ENCODE data around the gene GTF2E1.
A peak's percentile ranks its signal among the peaks of the same experiment; 100 is the strongest.
"Not testable (repeated sequence)": the region's sequence is repeated elsewhere in the genome, so short reads cannot be mapped to it uniquely, and the experiment has no call there.

GTF2E1 gene

DNA sequence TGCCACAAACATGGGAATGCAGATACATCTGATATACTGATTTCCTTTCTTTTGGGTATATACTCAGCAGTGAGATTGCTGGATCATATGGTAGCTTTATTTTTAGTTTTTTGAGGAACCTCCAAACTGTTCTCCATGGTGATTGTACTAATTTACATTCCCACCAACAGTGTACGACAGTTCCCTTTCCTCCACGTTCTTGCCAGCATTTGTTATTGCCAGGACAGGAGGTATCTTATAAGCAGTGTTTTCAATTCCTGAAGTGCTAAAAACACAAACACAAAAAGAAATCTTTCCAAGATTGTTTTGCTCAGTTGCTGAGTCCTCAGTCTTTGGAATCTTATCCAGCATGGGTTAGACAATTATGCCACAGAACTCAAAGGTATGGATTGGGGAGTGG, 13.5 kb downstream of the GTF2E1 start:
- DNase-seq (ENCODE audit: low read depth) = no peak

DNA sequence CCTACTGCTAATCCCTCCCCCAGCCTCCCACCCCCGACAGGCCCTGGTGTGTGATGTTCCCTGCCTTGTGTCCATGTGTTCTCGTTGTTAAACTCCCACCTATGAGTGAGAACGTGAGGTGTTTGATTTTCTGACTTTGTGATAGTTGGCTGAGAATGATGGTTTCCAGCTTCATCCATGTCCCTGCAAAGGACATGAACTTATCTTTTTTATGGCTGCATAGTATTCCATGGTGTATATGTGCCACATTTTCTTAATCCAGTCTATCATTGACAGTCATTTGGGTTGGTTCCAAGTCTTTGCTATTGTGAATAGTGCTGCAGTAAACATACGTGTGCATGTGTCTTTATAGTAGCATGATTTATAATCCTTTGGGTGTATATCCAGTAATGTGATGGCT, 16.0 kb downstream of the GTF2E1 start:
- DNase-seq (ENCODE audit: low read depth) = not testable (repeated sequence)

DNA sequence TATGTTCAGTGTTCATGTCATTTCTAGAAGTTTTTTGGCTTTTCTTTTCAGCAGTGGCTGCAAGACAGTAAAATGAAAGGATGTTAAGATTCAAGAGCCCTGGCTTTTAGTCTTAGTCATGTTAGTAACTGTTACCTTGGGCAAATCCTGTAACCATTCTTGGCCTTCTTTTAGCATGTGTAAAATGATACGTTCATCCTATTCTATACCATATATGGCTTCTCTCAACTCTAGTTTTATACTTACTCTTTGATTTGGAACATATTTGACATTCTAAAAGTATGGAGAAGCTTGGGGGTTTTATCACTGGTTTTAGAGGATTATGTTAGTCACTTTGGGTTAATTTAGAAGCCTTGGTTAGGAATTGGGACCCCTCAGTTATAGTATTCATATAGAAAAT, 20.1 kb downstream of the GTF2E1 start:
- DNase-seq (ENCODE audit: low read depth) = no peak

DNA sequence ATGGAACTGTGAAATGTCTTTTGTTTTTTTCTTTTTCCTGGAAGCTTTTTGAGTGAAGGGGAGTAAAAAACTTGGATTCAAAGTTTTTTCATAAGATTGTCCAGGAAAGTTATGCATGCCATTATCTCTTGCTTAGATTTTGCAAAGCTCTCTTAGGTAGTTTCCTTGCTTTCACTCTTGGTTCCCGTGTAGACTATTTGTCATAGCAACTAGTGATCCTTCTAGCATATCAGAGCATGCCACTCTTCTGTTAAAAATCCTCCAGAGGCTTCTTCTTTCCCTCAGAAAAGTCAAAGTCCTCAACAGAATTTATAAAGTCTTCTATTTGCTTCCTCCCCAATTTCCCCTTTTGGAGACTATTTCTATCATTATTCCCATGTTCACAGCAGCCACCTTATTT, 21.1 kb downstream of the GTF2E1 start:
- no peak for DNase-seq (ENCODE audit: low read depth)

DNA sequence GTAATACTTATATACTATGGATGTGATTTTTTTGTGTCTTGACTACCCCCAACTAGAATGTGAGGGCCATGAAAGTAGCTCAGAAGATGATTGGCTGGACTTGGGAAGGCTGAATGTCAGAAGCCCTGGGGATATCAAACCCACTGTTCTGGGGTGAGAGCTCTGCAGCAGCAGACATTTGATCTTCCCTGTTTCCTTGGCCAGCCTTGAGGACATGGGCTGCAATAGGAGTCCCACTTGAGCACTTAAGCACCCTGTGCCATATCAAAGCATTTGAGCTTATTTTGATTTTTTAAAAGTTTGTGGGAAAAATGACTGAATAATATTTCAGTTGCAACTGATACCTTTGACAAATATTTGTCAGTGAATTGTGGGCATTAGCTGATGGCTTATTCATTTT, 21.7 kb downstream of the GTF2E1 start:
- DNase-seq (ENCODE audit: low read depth) = no peak

DNA sequence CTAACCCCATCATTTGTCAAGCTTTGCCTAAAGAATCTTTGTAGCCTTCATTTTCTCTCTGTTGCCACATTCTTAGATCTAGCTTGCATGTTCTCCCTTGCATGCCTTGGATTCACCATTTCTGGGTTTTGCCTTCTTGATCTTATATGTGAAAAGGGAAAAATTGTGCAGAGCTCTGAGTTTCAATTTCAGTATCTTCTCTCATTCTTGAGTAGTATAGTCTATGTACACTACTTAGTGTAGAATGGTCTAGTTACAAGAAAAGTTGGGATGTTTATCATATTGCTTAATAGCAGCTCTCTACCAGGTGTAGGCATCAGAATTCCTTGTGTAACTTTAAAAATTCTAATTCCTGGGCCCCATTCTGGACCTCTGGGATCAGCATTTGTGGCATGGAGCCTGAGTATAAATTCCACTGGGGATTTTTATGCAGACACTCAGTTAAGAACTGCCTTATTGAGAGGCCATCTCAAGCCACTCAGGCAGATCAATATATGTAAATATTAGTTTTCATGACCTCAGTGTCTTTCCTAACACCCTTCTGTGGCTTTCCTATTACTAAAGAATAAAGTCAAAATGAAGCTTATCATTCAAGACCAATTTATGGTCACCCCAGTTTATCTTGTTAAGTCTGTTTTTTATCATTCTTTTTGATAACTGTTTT, 23.4 kb downstream of the GTF2E1 start:
- DNase-seq (ENCODE audit: low read depth) = no peak

DNA sequence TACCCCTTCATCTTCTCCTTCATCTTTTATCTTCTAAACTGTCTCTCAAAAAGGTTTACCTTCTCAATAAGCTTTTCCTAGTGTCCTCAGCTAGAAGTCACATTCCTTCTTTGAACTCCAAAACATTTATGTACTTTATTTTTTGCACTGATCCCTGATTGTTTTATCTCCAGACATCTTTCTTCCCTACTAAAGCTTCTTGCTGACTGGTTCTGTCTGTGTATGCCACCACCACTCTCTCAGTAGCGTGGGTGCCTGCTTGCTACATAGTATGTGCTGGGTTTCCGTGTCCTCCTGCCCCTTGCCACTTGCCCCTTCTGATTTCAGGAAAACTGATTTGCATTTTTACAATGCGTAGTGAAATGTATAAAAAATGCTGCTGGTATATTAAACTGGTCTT, 24.0 kb downstream of the GTF2E1 start:
- DNase-seq (ENCODE audit: low read depth) = no peak

DNA sequence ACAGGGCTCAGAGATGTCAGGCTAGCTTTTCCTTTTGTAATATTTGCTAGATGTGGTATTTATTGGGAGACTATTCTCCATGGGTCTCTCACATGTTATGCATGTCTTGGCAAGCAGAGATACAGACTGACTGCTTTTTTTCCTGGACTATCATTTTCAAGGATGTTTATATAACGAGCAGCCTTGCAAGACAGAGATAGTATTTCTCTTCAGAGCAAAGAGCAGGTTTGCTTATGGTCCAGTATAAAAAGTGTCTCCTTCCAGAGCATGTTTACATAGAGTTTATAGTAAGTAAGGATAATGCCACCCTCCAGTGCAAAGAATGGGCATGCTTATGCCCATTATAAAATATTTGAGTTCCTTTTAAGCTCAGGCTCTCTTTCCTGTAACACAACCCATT, 24.6 kb downstream of the GTF2E1 start:
- DNase-seq (ENCODE audit: low read depth) = no peak

DNA sequence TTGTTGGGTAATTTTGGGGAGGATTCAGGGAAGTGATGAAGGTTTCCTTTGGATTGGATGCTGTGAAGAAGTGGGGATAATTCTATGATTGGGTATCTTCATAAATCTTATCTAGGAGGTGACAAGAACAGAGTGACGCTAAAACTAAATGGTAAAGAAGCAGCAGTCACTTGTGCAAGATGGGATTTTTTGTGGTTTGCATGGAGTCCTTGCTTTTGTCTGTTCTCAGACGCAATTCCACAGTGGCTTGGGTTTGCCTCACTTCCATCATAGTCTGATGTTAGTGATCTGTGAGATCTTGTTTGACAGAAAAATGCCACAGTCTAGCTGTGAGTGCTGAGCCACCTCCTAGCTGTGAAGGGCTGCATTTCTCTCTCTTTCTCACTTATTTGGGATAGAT, 26.9 kb downstream of the GTF2E1 start:
- DNase-seq (ENCODE audit: low read depth) = no peak

DNA sequence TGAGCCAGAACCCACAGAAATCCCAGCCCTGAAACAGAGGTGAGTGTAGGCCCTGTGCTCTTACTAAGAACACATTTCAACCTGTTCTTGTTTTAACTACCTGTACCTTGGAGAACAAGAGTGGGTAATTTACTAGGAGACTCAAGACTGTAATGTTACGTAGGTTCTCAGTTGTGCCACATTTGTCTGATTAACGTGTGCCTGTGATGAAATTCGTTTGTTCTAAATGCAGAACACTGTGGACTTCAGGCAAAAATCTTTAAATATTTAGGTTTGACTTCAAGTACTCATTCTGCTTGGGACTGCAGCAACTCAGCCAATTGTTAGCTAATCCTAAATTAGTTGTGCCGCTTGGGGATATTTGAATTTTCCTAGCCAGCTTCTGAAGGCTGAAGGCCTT, 28.3 kb downstream of the GTF2E1 start:
- DNase-seq (ENCODE audit: low read depth) = no peak

DNA sequence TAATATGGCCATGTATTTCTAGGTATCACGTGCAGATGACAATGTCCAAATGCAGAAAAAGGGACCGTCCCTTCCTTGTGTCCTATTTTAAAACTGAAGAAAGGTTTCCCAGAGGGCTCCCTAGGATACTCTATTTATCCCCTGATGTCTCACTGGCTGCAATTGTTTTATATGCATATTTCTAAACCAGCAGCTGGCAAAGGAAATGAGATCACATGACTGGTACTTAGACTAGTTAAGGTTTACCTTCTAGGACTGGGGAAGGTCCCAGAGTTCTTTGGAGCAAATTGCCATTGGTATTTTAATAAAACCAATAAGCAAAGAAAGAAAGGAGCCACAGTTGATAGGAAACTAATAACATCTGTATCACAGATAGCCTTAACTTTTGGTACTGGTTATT, 29.5 kb downstream of the GTF2E1 start:
- DNase-seq (ENCODE audit: low read depth) = no peak

DNA sequence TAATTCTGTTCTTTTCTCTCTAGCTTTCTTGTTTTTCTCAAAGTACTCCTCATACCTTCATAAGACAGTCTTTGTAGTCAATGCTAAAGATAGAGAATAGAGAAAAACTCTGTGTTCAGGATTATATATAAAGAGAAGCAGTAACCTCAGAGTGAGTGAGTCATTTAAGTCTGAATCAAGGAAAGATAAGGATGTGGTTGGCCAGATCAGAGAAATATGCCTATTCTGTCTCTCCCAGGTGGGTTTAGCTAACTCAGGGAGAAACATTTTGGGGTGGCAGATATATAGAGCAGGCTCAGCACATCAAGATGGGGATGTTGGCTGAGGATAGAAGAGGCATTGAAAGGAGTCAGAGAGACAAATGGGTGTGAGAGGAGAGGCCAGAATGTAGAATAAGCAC, 31.4 kb downstream of the GTF2E1 start:
- no peak for DNase-seq (ENCODE audit: low read depth)

DNA sequence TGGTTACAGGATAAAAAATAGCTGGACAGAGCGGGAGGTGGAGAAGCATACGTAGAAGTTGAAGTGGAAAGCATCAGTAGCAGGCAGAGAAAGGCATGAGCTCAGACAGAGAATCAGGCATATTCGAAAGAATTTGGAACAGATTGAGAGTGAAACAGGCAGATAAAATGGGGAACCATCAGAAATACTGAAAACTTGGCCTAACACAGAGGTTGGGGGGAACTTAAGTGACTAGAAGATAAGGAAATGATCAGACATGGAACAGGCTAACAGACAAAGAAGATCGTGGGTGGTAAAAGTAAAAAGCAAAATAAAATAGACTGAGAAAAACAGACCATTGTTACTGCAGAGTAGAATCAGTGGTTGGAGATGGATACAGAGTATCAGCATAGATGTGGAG, 32.9 kb downstream of the GTF2E1 start:
- no peak for DNase-seq (ENCODE audit: low read depth)

DNA sequence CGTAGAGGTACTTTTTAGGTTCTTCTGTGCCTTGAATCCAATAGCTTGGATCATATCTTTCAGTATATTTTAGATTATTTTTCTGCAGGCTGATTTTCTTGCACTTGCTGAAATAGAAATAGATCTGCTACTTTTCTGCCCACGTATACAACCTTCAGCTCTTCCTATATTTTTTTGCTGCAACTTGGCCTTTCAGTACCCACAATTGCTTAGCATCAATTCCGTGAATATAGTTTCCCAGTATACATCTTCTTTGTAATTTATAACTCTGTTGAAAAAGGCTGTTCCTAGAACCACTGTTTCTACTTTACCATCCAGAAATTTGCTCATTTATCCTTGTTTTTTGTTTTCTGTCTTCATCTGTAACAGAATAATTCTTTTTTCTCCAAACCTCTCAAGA, 36.2 kb downstream of the GTF2E1 start:
- no peak for DNase-seq (ENCODE audit: low read depth)

DNA sequence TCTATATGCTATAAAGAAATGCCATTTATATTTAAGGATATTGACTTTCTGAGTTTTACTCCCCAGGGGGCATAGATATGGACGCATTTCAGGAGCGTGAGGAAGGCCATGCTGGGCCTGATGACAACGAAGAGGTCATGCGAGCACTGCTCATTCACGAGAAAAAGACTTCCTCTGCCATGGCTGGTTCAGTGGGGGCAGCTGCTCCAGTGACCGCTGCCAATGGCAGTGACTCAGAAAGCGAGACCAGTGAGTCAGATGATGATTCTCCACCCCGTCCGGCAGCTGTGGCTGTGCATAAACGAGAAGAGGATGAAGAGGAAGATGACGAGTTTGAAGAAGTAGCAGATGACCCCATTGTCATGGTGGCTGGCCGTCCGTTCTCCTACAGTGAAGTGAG, 38.4 kb downstream of the GTF2E1 start:
- no peak for DNase-seq (ENCODE audit: low read depth)

DNA sequence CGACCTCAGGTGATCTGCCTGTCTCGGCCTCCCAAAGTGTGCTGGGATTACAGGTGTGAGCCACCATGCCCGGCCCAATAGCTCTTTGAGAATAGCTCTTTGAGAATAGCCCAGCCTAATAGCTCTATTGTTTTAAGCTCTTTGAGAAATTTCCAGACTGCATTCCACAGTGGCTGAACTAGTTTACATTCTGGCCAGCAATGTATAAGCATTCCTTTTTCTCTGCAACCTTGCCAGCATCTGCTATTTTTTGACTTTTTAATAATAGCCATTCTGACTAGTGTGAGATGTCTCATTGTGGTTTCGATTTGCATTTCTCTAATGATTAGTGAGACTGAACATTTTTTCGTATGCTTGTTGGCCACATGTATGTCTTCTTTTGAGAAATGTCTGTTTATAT, 43.3 kb downstream of the GTF2E1 start:
- DNase-seq (ENCODE audit: low read depth) = not testable (repeated sequence)

DNA sequence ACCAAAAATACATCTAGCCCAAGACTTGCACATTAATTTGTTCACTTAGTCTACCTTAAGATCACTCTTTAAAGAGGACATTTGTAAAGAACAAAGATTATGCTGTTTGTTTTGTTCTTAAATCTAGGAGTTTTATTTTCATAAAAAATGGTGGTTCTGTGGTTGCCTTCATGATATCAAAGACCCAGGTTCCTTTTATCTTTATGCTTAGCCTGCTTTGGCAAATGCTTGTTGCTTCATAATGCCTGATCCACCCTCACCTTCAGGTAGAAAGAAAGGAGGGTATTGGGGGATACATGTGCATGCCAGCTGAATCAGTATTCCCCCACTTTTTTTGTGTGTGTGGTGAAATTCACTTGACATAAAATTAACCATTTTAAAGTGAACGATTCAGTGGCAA, 48.5 kb downstream of the GTF2E1 start:
- no peak for DNase-seq (ENCODE audit: low read depth)

DNA sequence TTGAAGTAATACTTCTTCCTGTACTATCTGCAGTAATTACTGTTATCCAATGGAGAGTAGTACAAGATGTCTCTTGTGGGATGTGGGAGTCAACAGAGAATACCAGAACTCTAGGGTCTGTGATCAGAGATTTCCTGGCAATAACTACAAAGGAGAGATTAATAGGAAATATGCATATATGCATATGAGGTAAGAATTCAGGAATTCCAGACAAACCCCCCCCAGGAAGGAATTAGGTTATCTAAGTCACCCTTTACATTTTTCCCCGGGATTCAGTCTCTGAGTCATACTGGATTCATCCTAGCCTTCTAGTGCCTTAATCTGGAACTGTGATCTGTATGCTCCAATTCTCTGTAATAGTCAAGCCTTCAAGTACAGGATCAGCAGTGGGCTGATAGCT, 49.4 kb downstream of the GTF2E1 start:
- DNase-seq (ENCODE audit: low read depth) = no peak

DNA sequence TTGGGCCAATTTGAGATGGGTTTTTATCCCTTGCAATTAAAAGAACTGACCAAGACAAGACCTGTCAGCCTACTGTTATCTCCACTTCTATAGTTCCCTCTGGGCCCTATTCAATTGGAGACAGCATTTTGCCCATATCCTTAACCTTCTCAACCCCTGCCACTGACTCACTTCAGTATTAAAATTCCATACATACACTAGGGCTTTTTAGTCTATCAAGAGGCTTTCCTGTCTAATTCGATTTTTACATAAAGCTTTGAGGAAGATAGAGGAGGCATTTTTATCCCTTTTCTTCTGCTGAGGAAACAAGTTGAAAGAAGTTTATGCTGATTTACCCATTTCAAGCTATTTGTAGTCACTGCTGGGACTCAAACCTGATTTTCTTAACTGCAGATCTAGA, 51.1 kb downstream of the GTF2E1 start:
- DNase-seq (ENCODE audit: low read depth) = no peak

DNA sequence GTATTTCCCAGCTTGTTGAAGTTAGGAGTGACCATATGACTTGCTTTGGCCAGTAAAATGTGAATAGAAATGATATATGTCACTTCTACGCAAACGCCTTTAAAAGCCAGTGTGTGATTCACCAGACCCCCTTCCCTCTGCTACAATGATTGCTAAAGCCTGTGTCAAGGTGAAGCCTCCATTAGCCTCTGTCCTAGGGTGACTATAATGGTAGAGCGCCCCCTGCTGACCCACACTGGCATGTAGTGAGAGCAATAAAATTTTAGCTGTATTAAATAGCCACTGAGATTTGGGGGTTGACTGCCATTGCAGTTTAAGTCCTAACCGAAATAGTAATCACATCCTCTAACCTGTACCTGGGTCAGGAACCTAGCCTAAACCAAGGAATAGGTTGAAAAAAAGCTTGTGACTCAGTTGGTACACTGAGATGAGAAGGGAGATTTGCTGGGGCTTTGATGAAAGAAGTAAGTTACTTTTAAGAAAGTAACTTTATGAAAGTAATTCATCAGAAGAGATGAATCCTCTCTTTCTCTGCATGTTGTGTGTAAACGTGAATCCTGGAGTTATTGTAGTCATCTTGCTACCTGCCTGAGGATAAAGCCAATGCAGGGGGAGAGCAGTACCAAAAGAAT, 52.6 kb downstream of the GTF2E1 start:
- DNase-seq (ENCODE audit: low read depth) = peak; percentile 90

DNA sequence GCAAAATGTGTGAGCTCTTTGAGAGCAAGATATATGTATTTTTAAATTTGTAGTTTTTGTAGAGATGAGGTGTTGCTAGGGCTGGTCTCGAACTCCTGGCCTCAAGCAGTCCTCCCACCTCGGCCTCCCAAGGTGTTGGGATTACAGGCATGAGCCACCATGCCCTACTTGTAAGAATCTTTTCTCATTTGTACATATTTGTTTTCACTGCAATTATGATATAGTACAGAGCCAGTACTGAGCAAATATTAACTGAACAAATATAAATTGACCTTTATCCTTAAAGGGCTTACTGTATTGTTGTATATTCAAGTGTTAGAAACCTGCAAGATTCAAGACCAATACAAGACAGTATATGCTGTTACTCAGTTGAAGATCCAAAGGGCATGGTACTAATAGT, 53.4 kb downstream of the GTF2E1 start:
- DNase-seq (ENCODE audit: low read depth) = no peak

DNA sequence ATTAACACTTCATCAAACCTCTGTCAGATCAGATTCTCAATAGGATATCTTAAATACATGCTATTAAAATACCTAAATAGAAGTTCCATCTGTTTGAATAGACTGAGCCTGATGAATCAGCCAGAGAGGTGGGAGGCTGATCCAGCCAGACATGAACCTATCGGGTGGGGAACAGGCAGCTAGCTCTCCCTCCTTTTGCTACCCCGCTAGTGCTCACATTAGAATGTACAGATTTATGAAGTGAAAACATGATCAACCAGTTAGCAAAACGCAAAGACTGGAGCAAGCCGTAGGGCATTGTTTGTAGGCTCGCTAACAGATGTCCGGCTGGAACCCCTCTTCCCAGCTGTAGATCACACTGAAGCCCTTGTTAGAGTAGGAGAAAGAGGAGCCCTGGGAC, 54.4 kb downstream of the GTF2E1 start:
- no peak for DNase-seq (ENCODE audit: low read depth)

DNA sequence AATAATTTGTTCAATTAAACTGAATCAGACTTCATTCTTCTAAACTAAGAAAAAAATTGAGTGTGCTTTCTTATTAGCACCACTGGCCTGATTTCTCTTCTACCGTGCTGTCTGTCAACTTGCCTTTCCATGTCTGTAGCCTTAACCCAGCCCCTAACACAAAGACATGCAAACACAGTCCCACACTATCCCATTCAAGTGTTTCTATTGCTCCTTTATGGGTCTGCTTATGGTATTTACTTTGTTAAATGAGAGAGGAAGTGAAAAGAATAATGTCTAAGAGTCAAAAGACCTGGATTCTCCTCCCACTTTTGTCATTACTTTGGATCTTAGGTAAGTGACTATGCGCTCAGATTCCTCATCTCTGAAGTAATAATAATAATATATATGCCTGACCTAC, 55.3 kb downstream of the GTF2E1 start:
- DNase-seq (ENCODE audit: low read depth) = no peak

DNA sequence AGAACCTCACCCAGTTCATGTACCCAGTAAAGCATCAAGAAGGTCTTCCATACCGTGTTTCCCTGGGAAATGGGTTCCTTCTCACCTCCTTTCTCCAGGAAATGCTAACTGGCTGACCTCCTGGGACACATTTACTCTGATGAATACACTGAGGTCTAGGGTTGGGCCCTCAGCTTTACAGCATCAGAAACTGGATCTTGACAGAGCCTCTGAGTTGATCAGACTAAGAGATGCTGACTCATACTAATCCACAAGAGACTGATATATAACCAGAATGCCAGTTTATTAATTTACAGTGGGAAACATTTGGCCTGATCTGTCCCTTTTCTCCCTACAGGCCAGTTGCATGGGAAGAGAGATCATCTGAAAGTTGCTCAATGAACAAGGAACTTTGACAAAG, 55.8 kb downstream of the GTF2E1 start:
- DNase-seq (ENCODE audit: low read depth) = no peak

Measured in activated T-cell treated with anti-CD3 and anti-CD28 coated beads for 1 hour (primary cell).